Measurements from ENCODE around the gene SELENOI. TPM values are rescaled to one million over a fixed set of nuclear protein-coding genes. Genes with fewer than 3 reads are reported as not detected.
"Not testable (repeated sequence)": the region's sequence is repeated elsewhere in the genome, so short reads cannot be mapped to it uniquely, and the experiment has no call there.

The SELENOI gene
- total RNA-seq, 1 experiment from 2014 or later, result 48.0 TPM

DNA sequence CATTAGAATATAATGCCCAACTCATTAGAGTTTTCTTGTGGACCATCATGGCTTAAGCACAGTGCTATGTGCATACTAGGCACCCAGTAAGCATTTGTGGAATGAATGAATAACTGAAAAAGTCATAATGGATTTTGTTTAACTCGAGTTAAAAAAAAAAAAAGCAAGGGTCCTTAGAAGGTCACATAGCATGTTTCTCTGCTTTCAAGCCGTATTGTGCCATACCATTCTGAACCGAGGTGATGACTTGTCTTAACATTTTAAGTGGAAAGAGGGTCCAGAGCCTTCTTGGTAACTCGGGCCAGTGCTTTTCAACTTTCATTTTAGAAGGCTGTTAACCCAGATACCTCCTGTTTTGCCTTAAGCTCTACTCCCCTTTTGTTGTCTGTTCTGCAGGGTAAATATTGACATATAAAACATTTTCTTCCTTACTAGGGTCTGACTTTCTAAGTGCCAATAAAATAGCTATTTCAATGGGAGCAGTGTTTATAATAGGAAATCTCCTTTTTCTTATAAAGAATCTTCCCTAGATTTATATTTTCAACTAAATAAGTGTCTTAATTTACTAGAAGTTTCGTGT is 1.4 kb downstream of the SELENOI start:
- DNase-seq (ENCODE audit: low read depth, low spot score), result no peak
- in situ Hi-C loops (cut with HindIII; ENCODE audit: low pct_unique_long_range_greater_than_20kb, low sequenced_read_pairs), result no loop called here

- DNase-seq (ENCODE audit: low read depth, low spot score), result no peak
- in situ Hi-C loops (cut with HindIII; ENCODE audit: low pct_unique_long_range_greater_than_20kb, low sequenced_read_pairs), result no loop called here
Observed at GRCh38 chr2:26349690-26350089, 3.7 kb downstream of the SELENOI start.

DNA sequence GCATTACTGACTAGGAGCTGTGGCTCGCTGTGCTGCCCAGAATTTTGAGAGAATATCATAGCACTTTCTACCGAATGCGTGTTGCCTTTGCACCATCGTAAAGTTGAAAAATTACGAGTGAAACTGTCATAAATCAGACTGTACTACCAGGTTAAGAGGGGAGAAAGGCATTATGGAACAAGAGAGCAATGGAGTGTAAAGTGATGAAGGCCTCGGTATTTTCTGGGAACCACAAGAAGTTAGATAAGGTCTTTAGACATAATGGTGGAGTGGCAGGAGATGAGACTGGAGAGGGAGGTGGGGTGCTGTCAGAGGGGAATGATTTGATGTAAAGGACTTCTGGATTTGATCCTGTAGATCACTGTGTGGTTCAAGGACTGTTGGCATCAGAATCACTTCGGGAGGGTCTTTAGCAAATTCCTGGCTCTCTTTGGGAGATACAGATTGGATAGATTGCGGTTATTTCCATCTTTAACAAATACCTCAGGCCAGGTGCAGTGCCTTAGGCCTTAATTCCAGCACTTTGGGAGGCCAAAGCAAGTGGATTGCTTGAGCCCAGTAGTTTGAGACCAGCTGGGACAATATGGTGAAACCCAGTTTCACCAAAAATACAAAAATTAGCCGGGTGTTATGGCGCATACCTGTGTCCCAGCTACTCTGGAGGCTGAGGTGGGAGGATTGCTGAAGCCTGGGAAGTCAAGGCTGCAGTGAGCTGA is 5.6 kb downstream of the SELENOI start:
- no peak for DNase-seq (ENCODE audit: low read depth, low spot score)
- in situ Hi-C loops (cut with HindIII; ENCODE audit: low pct_unique_long_range_greater_than_20kb, low sequenced_read_pairs), result no loop called here

GRCh38 chr2:26352892-26353291 is 6.9 kb downstream of the SELENOI start:
- in situ Hi-C loops (cut with HindIII; ENCODE audit: low pct_unique_long_range_greater_than_20kb, low sequenced_read_pairs), result no loop called here
- DNase-seq (ENCODE audit: low read depth, low spot score), result no peak

GRCh38 chr2:26354469-26354868 is 8.5 kb downstream of the SELENOI start:
- DNase-seq (ENCODE audit: low read depth, low spot score); in situ Hi-C loops (cut with HindIII; ENCODE audit: low pct_unique_long_range_greater_than_20kb, low sequenced_read_pairs): not testable (repeated sequence)

DNA sequence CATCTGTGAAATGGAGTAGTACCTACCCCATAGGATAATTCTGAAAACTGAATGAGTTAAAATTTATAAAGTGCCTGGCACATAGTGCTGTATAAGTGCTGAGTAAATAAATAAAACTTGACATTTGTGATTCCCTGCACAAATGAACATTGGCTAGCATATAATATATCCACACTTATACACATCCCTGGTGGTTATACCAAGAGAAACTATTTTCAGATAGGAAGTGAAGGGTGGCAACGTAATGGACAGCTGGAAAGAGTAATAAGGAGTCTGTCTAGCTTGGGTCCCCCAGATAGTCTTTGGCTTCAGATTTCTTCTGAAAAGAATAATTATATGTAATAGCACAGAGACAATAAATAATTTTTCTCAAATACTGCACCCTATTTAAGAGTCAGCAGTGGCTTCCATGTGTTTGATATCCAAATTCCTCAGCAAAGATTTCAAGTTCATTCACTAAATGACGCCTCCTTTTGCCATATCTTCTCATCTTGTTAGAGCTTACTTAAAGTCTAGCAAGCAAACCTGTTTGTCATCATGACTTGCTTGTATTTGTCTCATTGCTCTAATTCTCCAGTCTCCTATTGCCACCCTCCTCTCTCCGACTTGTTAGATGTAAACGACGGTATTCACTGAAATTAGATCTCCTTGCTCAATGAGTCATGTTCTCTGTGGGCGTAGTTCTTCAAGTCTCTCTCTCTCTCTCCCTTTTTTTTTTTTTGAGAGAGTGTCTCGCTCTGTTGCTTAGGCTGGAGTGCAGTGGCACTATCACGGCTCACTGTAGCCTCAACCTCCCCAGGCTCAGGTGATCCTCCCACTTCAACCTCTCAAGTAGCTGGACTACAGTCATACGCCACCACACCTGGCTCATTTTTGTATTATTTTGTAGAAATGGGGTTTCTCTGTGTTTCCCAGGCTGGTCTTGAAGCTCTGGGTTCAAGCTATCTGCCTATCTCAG is 9.4 kb downstream of the SELENOI start:
- peak; percentile 35 for DNase-seq (ENCODE audit: low read depth, low spot score)
- in situ Hi-C loops (cut with HindIII; ENCODE audit: low pct_unique_long_range_greater_than_20kb, low sequenced_read_pairs), result no loop called here

DNA sequence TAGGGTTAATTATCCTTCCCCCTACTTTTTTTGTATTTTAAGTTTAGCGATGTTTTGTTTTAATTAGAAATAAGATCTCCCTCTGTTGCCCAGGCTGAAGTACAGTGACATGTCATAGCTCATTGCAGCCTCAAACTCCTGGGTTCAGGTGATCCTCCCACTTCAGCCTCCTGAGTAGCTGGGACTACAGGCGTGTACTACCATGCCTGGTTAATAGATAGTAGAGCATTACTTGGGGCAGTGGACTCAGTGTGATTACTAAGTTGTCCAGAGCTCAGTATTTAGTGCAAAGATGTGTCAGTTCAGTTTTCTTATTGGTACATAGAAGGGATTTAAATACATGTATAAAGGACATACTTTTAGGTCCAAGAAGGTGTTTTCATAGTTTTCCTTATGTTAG is 10.2 kb downstream of the SELENOI start:
- DNase-seq (ENCODE audit: low read depth, low spot score), result no peak
- in situ Hi-C loops (cut with HindIII; ENCODE audit: low pct_unique_long_range_greater_than_20kb, low sequenced_read_pairs), result no loop called here

DNA sequence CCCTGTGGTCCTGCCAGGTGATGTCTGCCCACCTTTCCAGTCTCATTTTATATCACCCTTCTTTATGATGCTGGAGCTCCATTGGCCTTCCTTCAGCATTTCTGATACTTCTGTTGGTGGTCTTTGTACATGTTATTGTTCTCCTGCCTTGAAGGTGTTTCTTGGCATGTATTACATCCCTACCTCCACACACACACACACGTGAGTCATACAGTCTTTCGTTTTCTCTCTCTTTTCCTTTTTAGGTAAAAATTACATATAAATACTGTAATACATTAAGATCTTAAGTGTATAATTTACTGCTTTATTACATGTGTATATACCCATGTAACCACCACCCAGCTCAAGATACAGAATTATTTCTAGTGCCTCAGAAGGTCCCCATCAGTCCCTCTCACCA is 10.8 kb downstream of the SELENOI start:
- DNase-seq (ENCODE audit: low read depth, low spot score), result no peak
- in situ Hi-C loops (cut with HindIII; ENCODE audit: low pct_unique_long_range_greater_than_20kb, low sequenced_read_pairs), result no loop called here

GRCh38 chr2:26359886-26360473 is 14.0 kb downstream of the SELENOI start:
- in situ Hi-C loops (cut with HindIII; ENCODE audit: low pct_unique_long_range_greater_than_20kb, low sequenced_read_pairs), result no loop called here
- DNase-seq (ENCODE audit: low read depth, low spot score), result no peak

DNA sequence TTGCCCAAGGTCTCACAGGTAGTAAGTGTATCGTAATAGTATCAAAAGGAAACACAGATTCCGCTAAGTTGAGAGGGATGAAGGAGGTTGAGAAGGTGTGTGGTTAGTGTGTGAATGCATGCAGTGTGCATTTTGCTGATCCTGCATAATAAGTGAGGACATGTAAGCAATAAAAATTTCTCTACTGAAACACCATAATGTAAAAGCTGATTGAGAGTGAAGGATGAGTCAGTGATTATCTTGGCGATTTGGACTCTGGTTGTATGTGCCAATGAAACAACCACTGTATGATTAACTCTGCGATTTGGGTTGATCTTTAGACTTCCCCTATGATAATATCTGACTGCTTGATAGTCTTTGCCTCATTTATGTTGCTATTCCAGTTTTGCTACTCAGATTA is 17.4 kb downstream of the SELENOI start:
- no peak for DNase-seq (ENCODE audit: low read depth, low spot score)
- in situ Hi-C loops (cut with HindIII; ENCODE audit: low pct_unique_long_range_greater_than_20kb, low sequenced_read_pairs), result no loop called here

GRCh38 chr2:26363958-26364357 is 18.0 kb downstream of the SELENOI start:
- in situ Hi-C loops (cut with HindIII; ENCODE audit: low pct_unique_long_range_greater_than_20kb, low sequenced_read_pairs), result no loop called here
- DNase-seq (ENCODE audit: low read depth, low spot score), result no peak

GRCh38 chr2:26364669-26365068 is 18.7 kb downstream of the SELENOI start:
- in situ Hi-C loops (cut with HindIII; ENCODE audit: low pct_unique_long_range_greater_than_20kb, low sequenced_read_pairs), result no loop called here
- no peak for DNase-seq (ENCODE audit: low read depth, low spot score)

DNA sequence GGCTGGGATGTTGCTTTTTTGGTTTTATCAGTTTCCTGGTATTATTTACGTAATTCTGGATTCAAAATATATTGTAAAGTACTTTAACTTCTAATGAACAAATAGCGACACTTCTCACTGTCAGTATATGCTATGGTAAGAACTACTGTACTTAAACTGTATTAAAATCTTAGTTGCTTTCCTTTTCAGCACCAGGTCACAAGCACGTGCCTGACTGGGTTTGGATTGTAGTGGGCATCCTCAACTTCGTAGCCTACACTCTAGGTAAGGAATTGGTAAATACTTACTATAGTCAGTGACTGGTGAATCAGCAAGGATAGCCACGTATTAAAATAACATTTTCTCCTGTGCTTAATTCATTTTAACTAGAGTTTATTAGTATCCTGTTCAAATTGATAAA is 21.0 kb downstream of the SELENOI start:
- DNase-seq (ENCODE audit: low read depth, low spot score), result no peak

GRCh38 chr2:26369664-26370063 is 23.7 kb downstream of the SELENOI start:
- in situ Hi-C loops (cut with HindIII; ENCODE audit: low pct_unique_long_range_greater_than_20kb, low sequenced_read_pairs); DNase-seq (ENCODE audit: low read depth, low spot score): not testable (repeated sequence)

More for the DNA sequence above, 21.0 kb downstream of the SELENOI start:
- in situ Hi-C loops (cut with HindIII; ENCODE audit: low pct_unique_long_range_greater_than_20kb, low sequenced_read_pairs), result no loop called here

GRCh38 chr2:26370909-26371308 is 25.0 kb downstream of the SELENOI start:
- DNase-seq (ENCODE audit: low read depth, low spot score); in situ Hi-C loops (cut with HindIII; ENCODE audit: low pct_unique_long_range_greater_than_20kb, low sequenced_read_pairs): not testable (repeated sequence)

GRCh38 chr2:26376799-26377198 is 30.9 kb downstream of the SELENOI start:
- in situ Hi-C loops (cut with HindIII; ENCODE audit: low pct_unique_long_range_greater_than_20kb, low sequenced_read_pairs), result no loop called here
- no peak for DNase-seq (ENCODE audit: low read depth, low spot score)

GRCh38 chr2:26380281-26380680 is 34.3 kb downstream of the SELENOI start:
- in situ Hi-C loops (cut with HindIII; ENCODE audit: low pct_unique_long_range_greater_than_20kb, low sequenced_read_pairs), result no loop called here
- no peak for DNase-seq (ENCODE audit: low read depth, low spot score)

DNA sequence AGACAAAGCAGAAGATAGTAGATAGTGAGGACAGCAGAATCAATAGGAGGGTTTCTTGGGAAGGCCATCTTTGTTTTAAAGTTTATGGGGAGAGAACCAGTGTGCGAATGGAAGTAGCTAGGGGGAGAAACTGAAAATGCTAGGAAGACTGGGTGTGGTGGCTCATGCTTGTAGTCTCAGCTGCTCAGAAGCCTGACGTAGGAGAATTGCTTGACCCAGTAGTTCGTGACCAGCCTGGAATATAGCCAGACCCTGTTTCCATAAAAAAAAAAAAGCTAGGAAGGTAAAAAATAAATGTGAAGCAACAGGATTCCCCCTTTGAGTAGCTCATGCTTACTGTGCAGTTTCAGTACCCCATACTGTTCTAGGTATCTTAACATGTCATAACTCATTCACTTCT is 36.6 kb downstream of the SELENOI start:
- no peak for DNase-seq (ENCODE audit: low read depth, low spot score)
- in situ Hi-C loops (cut with HindIII; ENCODE audit: low pct_unique_long_range_greater_than_20kb, low sequenced_read_pairs), result no loop called here

All from SK-MEL-5 (cell line).